ENCODE data around the gene CHRNA4. TPM values are rescaled to one million over a fixed set of nuclear protein-coding genes. Genes with fewer than 3 reads are reported as not detected.

Gene CHRNA4
- total and polyA plus RNA-seq, 12 donors = 0.06 to 0.57 (median 0.26) TPM; not detected in 5

DNA sequence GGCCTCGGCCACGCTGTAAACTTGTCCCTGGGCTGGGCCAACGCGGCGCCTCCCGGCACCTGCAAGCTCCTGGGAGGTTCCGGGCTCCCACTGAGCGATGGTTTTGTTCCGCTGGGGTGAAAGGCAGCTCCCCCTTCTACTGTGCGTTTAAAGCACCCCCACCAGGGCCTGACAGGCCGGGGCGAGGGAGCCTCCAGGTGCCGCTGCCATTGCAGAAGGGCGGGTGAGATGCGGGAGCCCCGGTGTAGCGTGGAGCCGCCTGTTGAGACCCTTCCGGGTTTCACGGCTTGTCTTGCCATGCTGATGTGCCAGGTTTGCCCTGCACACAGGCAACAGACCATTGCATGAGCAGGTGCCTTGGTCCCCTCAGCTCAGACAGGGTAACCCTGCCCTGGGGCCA lies 65.3 kb downstream of the CHRNA4 start:
- 17 to 41% (median 26%) methylated on average over 7 to 20 of the region's 20 CpGs for whole genome bisulfite sequencing, 4 donors
- intact Hi-C loops (cut with DNase I) = no loop called here
- Histone ChIP-seq H3K9me3 (replicated peaks in 1 of 3) (no peaks in the 10 kb centered on the region), H3K27me3 (peaks cover 37% of the 10 kb centered on the region), H3K4me1 (replicated peaks in 1 of 2) (no peaks in the 10 kb centered on the region), H3K36me3 (replicated peaks in 1 of 2) (no peaks in the 10 kb centered on the region), H3K27ac (no peak overlapping the region), H3K4me3 (no peak overlapping the region)
- TF ChIP-seq POLR2A (IDR thresholded peaks at IDR 0.05) = no peak
- TF ChIP-seq CTCF (IDR thresholded peaks at IDR 0.05) = no peak
- DNase-seq = no peak

- WGBS, 4 donors = 22 to 33% (median 29%) methylated on average over 15 to 17 of the region's 17 CpGs
- TF ChIP-seq CTCF (IDR thresholded peaks at IDR 0.05) (no peak), POLR2A (IDR thresholded peaks at IDR 0.05) (no peak)
Observed at GRCh38 chr20:63295422-63295821, 65.7 kb downstream of the CHRNA4 start.

GRCh38 chr20:63295018-63295417 lies 66.1 kb downstream of the CHRNA4 start:
- intact Hi-C loops (cut with DNase I) = no loop called here

More at GRCh38 chr20:63295422-63295821, 65.7 kb downstream of the CHRNA4 start:
- no peak for DNase-seq
- intact Hi-C loops (cut with DNase I) = no loop called here
- Histone ChIP-seq H3K27me3 (peaks cover 37% of the 10 kb centered on the region), H3K9me3 (replicated peaks in 1 of 3) (no peaks in the 10 kb centered on the region), H3K27ac (no peak overlapping the region), H3K36me3 (replicated peaks in 1 of 2) (no peaks in the 10 kb centered on the region), H3K4me1 (replicated peaks in 1 of 2) (no peaks in the 10 kb centered on the region), H3K4me3 (no peak overlapping the region)

DNA sequence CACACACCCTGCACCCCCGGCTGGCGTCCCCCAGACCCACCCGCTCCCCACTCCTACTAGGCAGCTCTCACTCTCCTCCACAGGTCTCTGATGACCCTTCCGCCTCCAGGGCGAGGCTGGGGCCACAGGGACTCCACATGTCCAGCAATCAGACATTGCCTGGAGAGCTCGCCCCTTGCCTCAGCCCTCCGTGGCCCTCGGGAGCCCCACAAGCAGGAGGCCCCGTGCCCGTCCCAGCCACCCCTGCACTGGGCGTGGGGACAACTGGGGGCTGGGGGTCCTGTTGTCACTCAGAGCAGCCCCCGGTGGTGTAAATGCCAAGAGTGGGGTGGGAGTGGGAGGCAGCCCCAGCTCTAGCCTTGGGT lies 66.6 kb downstream of the CHRNA4 start:
- TF ChIP-seq CTCF (IDR thresholded peaks at IDR 0.05) (no peak), POLR2A (IDR thresholded peaks at IDR 0.05) (no peak)
- no peak overlapping the region for H3K27ac ChIP-seq
- H3K36me3 ChIP-seq (replicated peaks in 1 of 2) = no peaks in the 10 kb centered on the region
- no peak for DNase-seq
- H3K9me3 ChIP-seq (replicated peaks in 1 of 3) = no peaks in the 10 kb centered on the region
- no peak overlapping the region for H3K4me3 ChIP-seq
- WGBS, 4 donors = 73 to 84% (median 79%) methylated on average over 6 to 12 of the region's 12 CpGs
- H3K27me3 ChIP-seq = peaks cover 37% of the 10 kb centered on the region
- no peaks in the 10 kb centered on the region for H3K4me1 ChIP-seq (replicated peaks in 1 of 2)
- intact Hi-C loops (cut with DNase I) = no loop called here

More at GRCh38 chr20:63295018-63295417, 66.1 kb downstream of the CHRNA4 start:
- WGBS, 4 donors = 20 to 38% (median 31%) methylated on average over 1 to 19 of the region's 19 CpGs
- H3K36me3 ChIP-seq (replicated peaks in 1 of 2) = no peaks in the 10 kb centered on the region
- no peaks in the 10 kb centered on the region for H3K9me3 ChIP-seq (replicated peaks in 1 of 3)
- no peak for DNase-seq
- no peak overlapping the region for H3K4me3 ChIP-seq
- TF ChIP-seq POLR2A (IDR thresholded peaks at IDR 0.05) (no peak), CTCF (IDR thresholded peaks at IDR 0.05) (no peak)
- H3K4me1 ChIP-seq (replicated peaks in 1 of 2) = no peaks in the 10 kb centered on the region
- no peak overlapping the region for H3K27ac ChIP-seq
- H3K27me3 ChIP-seq = peaks cover 37% of the 10 kb centered on the region
